Neuronal stem cell (in vitro differentiated cells): ENCODE measurements around the gene OR2T10. TPM values are rescaled to one million over a fixed set of nuclear protein-coding genes. Genes with fewer than 3 reads are reported as not detected.
"Not testable (repeated sequence)": the region's sequence is repeated elsewhere in the genome, so short reads cannot be mapped to it uniquely, and the experiment has no call there.

Source experiments
- DNase-seq: peaks from one replicate; pipeline ENCODE4 v3.0.0-alpha.2; 2013; ENCODE audit warnings: low spot score
- H2AFZ ChIP-seq: one replicate; pipeline ENCODE4 v1.6.1; 2013; ENCODE audit warnings: mild to moderate bottlenecking, low read length, inconsistent platforms
- H2AK5ac ChIP-seq: 2 replicates; pipeline ENCODE4 v1.6.1; 2013; ENCODE audit warnings: low read depth, mild to moderate bottlenecking, inconsistent platforms, low read length, moderate library complexity, mixed read lengths
- H2BK120ac ChIP-seq: 2 replicates; pipeline ENCODE4 v1.6.1; 2013; ENCODE audit warnings: low read depth, mild to moderate bottlenecking, inconsistent platforms, low read length, moderate library complexity, mixed read lengths
- H2BK12ac ChIP-seq: one replicate; pipeline ENCODE4 v1.6.1; 2013; ENCODE audit warnings: low read length, inconsistent platforms
- H2BK15ac ChIP-seq: 2 replicates; pipeline ENCODE4 v1.6.1; 2013; ENCODE audit warnings: mild to moderate bottlenecking, low read length, inconsistent platforms, mixed read lengths
- H2BK5ac ChIP-seq: one replicate; pipeline ENCODE4 v1.6.1; 2013; ENCODE audit warnings: inconsistent platforms, mild to moderate bottlenecking, low read length, moderate library complexity
- H3K14ac ChIP-seq: one replicate; pipeline ENCODE4 v1.6.1; 2013; ENCODE audit warnings: low read length, inconsistent platforms
- H3K18ac ChIP-seq: 2 replicates; pipeline ENCODE4 v1.6.1; 2013; ENCODE audit warnings: low read length, inconsistent platforms
- H3K23ac ChIP-seq: 2 replicates; pipeline ENCODE4 v1.6.1; 2013; ENCODE audit warnings: low read depth, mild to moderate bottlenecking, mixed read lengths, low read length, inconsistent platforms; ENCODE audit not compliant: poor library complexity
- H3K27ac ChIP-seq: replicated peaks from 3 replicates; pipeline ENCODE4 v1.5.1; 2013; ENCODE audit warnings: low read length, inconsistent platforms
- H3K27me3 ChIP-seq, 3 experiments: 2 replicates each; pipeline ENCODE4 v1.6.1; 2013; ENCODE audit warnings: low read length in 3 of 3, mild to moderate bottlenecking in 2 of 3, inconsistent platforms in 1 of 3, low read depth in 1 of 3, mixed read lengths in 1 of 3, moderate library complexity in 1 of 3; ENCODE audit not compliant: control insufficient read depth in 3 of 3, insufficient read depth in 3 of 3
- H3K36me3 ChIP-seq, 2 donors: replicated peaks in 1 of 2; 2 replicates each; pipeline ENCODE4 v1.6.1; 2013; ENCODE audit warnings: low read length in 2 of 2; ENCODE audit not compliant: control insufficient read depth in 2 of 2, insufficient read depth in 2 of 2
- H3K4ac ChIP-seq: 2 replicates; pipeline ENCODE4 v1.6.1; 2013; ENCODE audit warnings: inconsistent platforms, mild to moderate bottlenecking, low read length, moderate library complexity
- H3K4me1 ChIP-seq, 2 donors: 1 replicate in 1 of 2; 2 replicates in 1 of 2; pipeline ENCODE4 v1.6.1; 2013; ENCODE audit warnings: low read length in 2 of 2, low read depth in 1 of 2; ENCODE audit not compliant: control insufficient read depth in 2 of 2, insufficient read depth in 1 of 2
- H3K4me2 ChIP-seq: one replicate; pipeline ENCODE4 v1.6.1; 2013; ENCODE audit warnings: mild to moderate bottlenecking, low read length, inconsistent platforms; ENCODE audit not compliant: insufficient read depth, poor library complexity, severe bottlenecking
- H3K4me3 ChIP-seq, 2 donors: 2 replicates each; pipeline ENCODE4 v1.5.1; 2013; ENCODE audit warnings: low read length in 2 of 2, mild to moderate bottlenecking in 2 of 2, inconsistent platforms in 1 of 2, moderate library complexity in 1 of 2
- H3K79me1 ChIP-seq: one replicate; pipeline ENCODE4 v1.6.1; 2013; ENCODE audit warnings: low read depth, mild to moderate bottlenecking, inconsistent platforms, low read length, moderate library complexity
- H3K9ac ChIP-seq: one replicate; pipeline ENCODE4 v1.6.1; 2013; ENCODE audit warnings: mild to moderate bottlenecking, low read depth, low read length, inconsistent platforms; ENCODE audit not compliant: poor library complexity
- H3K9me3 ChIP-seq, 2 donors: replicated peaks in 1 of 2; 2 replicates each; pipeline versions ENCODE3 to v1.6.1; 2013; ENCODE audit warnings: low read length in 2 of 2, mild to moderate bottlenecking in 2 of 2, inconsistent platforms in 1 of 2, low read depth in 1 of 2, mixed read lengths in 1 of 2, moderate library complexity in 1 of 2; ENCODE audit not compliant: control insufficient read depth in 2 of 2, insufficient read depth in 1 of 2
- H4K8ac ChIP-seq: one replicate; pipeline ENCODE4 v1.6.1; 2013; ENCODE audit warnings: low read depth, mild to moderate bottlenecking, inconsistent platforms, low read length, moderate library complexity
- H4K91ac ChIP-seq: one replicate; pipeline ENCODE4 v1.6.1; 2013; ENCODE audit warnings: low read length, low read depth, mild to moderate bottlenecking, inconsistent platforms; ENCODE audit not compliant: poor library complexity
- WGBS, 2 donors: extraction: QIAGEN DNeasy Blood & Tissue Kit; methylation state at CpG; one replicate each; pipeline ENCODE4 v1.1.7; 2013; ENCODE audit warnings: missing lambda C conversion rate in 2 of 2, mixed read lengths in 1 of 2; ENCODE audit not compliant: insufficient read length in 2 of 2, insufficient replicate concordance in 1 of 2; ENCODE audit errors: extremely low coverage in 2 of 2; 5-methylcytosine and 5-hydroxymethylcytosine counted together
- small RNA-seq: library from polyadenylated mRNA; stranded (forward); fragments of <200 nt; extraction: miRNeasy Mini kit (QIAGEN cat#:217004); gene quantifications from one replicate; pipeline ENCODE3, GENCODE V24; 2013; ENCODE audit not compliant: insufficient read depth

Gene OR2T10

DNA sequence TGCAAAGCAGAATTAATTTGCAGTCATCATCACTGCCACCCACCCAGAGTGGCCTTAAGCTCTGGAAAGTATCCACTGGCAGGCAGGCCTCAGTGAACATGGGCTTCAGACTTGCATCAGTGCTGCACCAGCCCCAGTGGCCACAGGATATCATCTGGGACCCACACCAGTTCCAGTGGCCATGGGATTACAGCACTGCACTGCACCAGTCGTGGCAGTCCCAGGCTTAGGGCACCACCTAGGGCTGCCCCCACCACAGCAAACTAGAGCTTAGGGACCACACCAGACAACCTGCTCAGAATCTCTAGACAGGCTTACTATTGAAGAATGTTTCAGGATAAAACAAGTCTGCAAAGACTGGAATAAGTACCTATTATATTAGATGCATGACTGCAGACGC lies 50.1 kb downstream of the OR2T10 start:
- not testable (repeated sequence) for H3K4me3 ChIP-seq, H3K27me3 ChIP-seq, H3K9me3 ChIP-seq, H3K18ac ChIP-seq, H3K9ac ChIP-seq, H3K4me1 ChIP-seq, H4K8ac ChIP-seq, H2BK120ac ChIP-seq, H3K23ac ChIP-seq, H3K79me1 ChIP-seq, H3K4me2 ChIP-seq, H2BK15ac ChIP-seq, H2BK5ac ChIP-seq, H3K14ac ChIP-seq, H3K4ac ChIP-seq, H2AK5ac ChIP-seq, DNase-seq, H3K27ac ChIP-seq, H2AFZ ChIP-seq, H4K91ac ChIP-seq, H2BK12ac ChIP-seq, H3K36me3 ChIP-seq
- no CpG with 5 or more reads among the region's 2 CpGs for WGBS, 2 donors

Small RNAs within 50 kb of the gene (small RNA-seq; reads per million reads assigned to genes)
- gene RF00019: not detected
